Small intestine (tissue), 7 donors: ENCODE data around the gene PARD3. TPM values are rescaled to one million over a fixed set of nuclear protein-coding genes. Genes with fewer than 3 reads are reported as not detected.
"Not testable (repeated sequence)": the region's sequence is repeated elsewhere in the genome, so short reads cannot be mapped to it uniquely, and the experiment has no call there.

ENCODE experiments used
- DNase-seq, 2 donors: peaks; one replicate each; pipeline versions ENCODE4 v3.0.0 to v3.0.0-alpha.2; 2013
- FAIRE-seq: peaks from 2 replicates; lab custom pipeline; 2012; peaks lifted over from hg19 to GRCh38; lab: Jason Lieb, UNC
- H3K27ac ChIP-seq, 3 donors: one replicate each; pipeline ENCODE4 v1.5.1; 2013; ENCODE audit warnings: low read length in 2 of 3, mild to moderate bottlenecking in 2 of 3, control low read depth in 1 of 3, inconsistent platforms in 1 of 3, low read depth in 1 of 3, moderate library complexity in 1 of 3
- H3K27me3 ChIP-seq, 3 donors: one replicate each; pipeline ENCODE4 v1.6.1; 2013; ENCODE audit warnings: low read length in 3 of 3, inconsistent platforms in 1 of 3; ENCODE audit not compliant: control insufficient read depth in 3 of 3, insufficient read depth in 3 of 3
- H3K36me3 ChIP-seq, 3 donors: one replicate each; pipeline ENCODE4 v1.6.1; 2013; ENCODE audit warnings: low read length in 3 of 3, inconsistent platforms in 1 of 3, low read depth in 1 of 3, mild to moderate bottlenecking in 1 of 3, moderate library complexity in 1 of 3; ENCODE audit not compliant: control insufficient read depth in 3 of 3, insufficient read depth in 2 of 3
- H3K4me1 ChIP-seq, 3 donors: one replicate each; pipeline ENCODE4 v1.6.1; 2013; ENCODE audit warnings: low read length in 2 of 3, inconsistent platforms in 1 of 3, low read depth in 1 of 3, mild to moderate bottlenecking in 1 of 3, moderate library complexity in 1 of 3; ENCODE audit not compliant: control insufficient read depth in 3 of 3, insufficient read depth in 2 of 3
- H3K4me3 ChIP-seq, 3 donors: one replicate each; pipeline ENCODE4 v1.5.1; 2013; ENCODE audit warnings: low read length in 3 of 3, control low read depth in 1 of 3, inconsistent platforms in 1 of 3, low read depth in 1 of 3, mild to moderate bottlenecking in 1 of 3, moderate library complexity in 1 of 3
- H3K9me3 ChIP-seq, 2 donors: one replicate each; pipeline ENCODE4 v1.6.1; 2013; ENCODE audit warnings: low read depth in 1 of 2, low read length in 1 of 2; ENCODE audit not compliant: control insufficient read depth in 2 of 2, insufficient read depth in 1 of 2
- WGBS, 3 donors: extraction: QIAGEN DNeasy Blood & Tissue Kit; methylation state at CpG; one replicate each; pipeline ENCODE4 v1.1.7; 2013; 5-methylcytosine and 5-hydroxymethylcytosine counted together
- polyA plus RNA-seq, 4 donors: library from polyadenylated mRNA; stranded (reverse) in 3 of 4; unstranded in 1 of 4; fragments of 200-250 nt in 3 of 4; fragments of 120-200 nt in 1 of 4; gene quantifications; one replicate each; pipeline versions ENCODE4 v1.2.1 to v1.2.3, GENCODE V29; 2013
- donor health status: healthy with polysubstance abuse.
- donor health status: control.
- donor health status: control.
- donor health status: Bipolar disorder and iron deficiency.
- donor health status: healthy.

The PARD3 gene
- polyA plus RNA-seq, 4 donors = 14.3 to 24.3 (median 15.5) TPM

GRCh38 chr10:34800624-34801023 lies 14.5 kb downstream of the PARD3 start:
- Histone ChIP-seq H3K4me1 (peaks cover 0 to 6% (median 0%) of the 10 kb centered on the region in 3 donors), H3K27ac (no peak overlapping the region), H3K4me3 (no peak overlapping the region), H3K27me3 (no peaks in the 10 kb centered on the region), H3K36me3 (peaks cover 0 to 11% (median 0%) of the 10 kb centered on the region in 3 donors), H3K9me3 (no peaks in the 10 kb centered on the region)
- 57 to 65% (median 65%) methylated on average over 5 of the region's 5 CpGs for WGBS, 3 donors
- FAIRE-seq = no peak
- DNase-seq = no peak

GRCh38 chr10:34798654-34799053 lies 16.4 kb downstream of the PARD3 start:
- Histone ChIP-seq H3K9me3 (no peaks in the 10 kb centered on the region), H3K4me3 (no peak overlapping the region), H3K27ac (no peak overlapping the region), H3K27me3 (no peaks in the 10 kb centered on the region), H3K36me3 (peaks cover 0 to 14% (median 0%) of the 10 kb centered on the region in 3 donors), H3K4me1 (peaks cover 0 to 6% (median 0%) of the 10 kb centered on the region in 3 donors)
- DNase-seq (no peak), FAIRE-seq (no peak)
- WGBS, 3 donors = 83 to 93% (median 87%) methylated on average over 4 of the region's 4 CpGs

DNA sequence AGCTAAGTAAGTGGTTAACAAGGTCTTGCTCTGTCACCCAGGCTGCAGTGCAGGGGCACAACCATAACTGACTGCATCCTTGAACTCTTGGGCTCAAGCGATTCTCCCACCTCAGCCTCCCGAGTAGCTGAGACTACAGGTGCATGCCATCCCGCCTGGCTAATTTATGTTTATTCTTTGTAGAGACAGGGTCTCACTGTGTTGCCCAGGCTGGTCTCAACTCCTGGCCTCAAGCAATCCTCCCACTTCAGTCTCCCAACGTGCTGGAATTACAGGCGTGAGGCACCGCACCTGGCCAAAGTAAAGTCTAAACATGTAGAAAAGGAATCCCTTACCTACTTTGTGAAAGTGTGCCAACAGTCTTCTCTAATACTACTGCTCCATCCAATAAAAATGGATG lies 17.9 kb downstream of the PARD3 start:
- peaks cover 0 to 6% (median 3%) of the 10 kb centered on the region in 3 donors for H3K4me1 ChIP-seq
- no peak overlapping the region for H3K27ac ChIP-seq
- no peaks in the 10 kb centered on the region for H3K9me3 ChIP-seq
- H3K27me3 ChIP-seq = no peaks in the 10 kb centered on the region
- no peak for DNase-seq
- H3K36me3 ChIP-seq = peaks cover 0 to 14% (median 0%) of the 10 kb centered on the region in 3 donors
- no peak overlapping the region for H3K4me3 ChIP-seq
- FAIRE-seq = no peak
- WGBS, 3 donors = 87 to 92% (median 91%) methylated on average over 6 of the region's 6 CpGs

GRCh38 chr10:34796133-34796532 lies 19.0 kb downstream of the PARD3 start:
- no peak for FAIRE-seq
- H3K4me1 ChIP-seq = peaks cover 0 to 6% (median 3%) of the 10 kb centered on the region in 3 donors
- no peak overlapping the region for H3K4me3 ChIP-seq
- WGBS, 3 donors = 82 to 95% (median 92%) methylated on average over 1 of the region's 1 CpG
- no peak for DNase-seq
- H3K9me3 ChIP-seq = no peaks in the 10 kb centered on the region
- no peak overlapping the region for H3K27ac ChIP-seq
- peaks cover 0 to 17% (median 0%) of the 10 kb centered on the region in 3 donors for H3K36me3 ChIP-seq
- H3K27me3 ChIP-seq = no peaks in the 10 kb centered on the region

DNA sequence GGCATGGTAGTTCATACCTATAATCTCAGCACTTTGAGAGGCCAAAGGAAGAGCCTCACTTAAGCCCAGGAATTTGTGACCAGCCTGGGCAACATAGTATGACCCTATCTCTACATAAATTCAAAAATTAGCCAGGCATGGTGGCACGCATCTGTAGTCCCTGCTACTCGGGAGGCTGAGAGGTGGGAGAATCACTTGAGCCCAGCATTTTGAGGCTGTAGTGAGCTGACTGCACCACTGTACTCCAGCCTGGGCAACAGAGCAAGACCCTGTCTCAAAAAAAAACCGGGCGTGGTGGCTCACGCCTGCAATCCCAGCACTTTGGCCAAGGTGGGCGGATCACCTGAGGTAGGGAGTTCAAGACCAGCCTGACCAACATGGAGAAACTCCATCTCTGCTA lies 19.8 kb downstream of the PARD3 start:
- Histone ChIP-seq H3K27me3 (no peaks in the 10 kb centered on the region), H3K4me3 (no peak overlapping the region), H3K4me1 (peaks cover 0 to 4% (median 0%) of the 10 kb centered on the region in 3 donors), H3K9me3 (no peaks in the 10 kb centered on the region), H3K27ac (no peak overlapping the region), H3K36me3 (peaks cover 0 to 17% (median 0%) of the 10 kb centered on the region in 3 donors)
- WGBS, 3 donors = 93 to 95% (median 94%) methylated on average over 6 of the region's 6 CpGs
- no peak for DNase-seq
- no peak for FAIRE-seq

DNA sequence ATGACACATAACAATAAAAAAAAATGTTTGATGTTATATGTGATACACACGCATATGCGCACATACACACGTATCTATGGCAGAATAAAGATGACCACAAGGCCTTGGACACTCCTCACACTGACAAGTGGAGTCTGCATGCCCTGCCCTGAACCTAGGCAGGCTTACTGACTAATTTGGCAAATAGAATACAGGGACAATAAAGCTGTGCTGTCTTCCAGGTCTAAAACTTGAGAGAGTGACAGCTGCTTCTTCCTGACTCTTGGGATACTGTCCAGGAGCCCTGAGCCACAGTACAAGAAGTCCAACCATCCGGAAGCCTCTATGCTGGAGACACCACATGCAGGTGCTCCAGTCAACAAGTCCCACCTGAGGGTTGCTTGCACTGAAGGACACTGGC lies 20.3 kb downstream of the PARD3 start:
- no peaks in the 10 kb centered on the region for H3K9me3 ChIP-seq
- peaks cover 0 to 7% (median 3%) of the 10 kb centered on the region in 3 donors for H3K4me1 ChIP-seq
- no peak overlapping the region for H3K27ac ChIP-seq
- H3K27me3 ChIP-seq = no peaks in the 10 kb centered on the region
- H3K4me3 ChIP-seq = no peak overlapping the region
- FAIRE-seq (no peak), DNase-seq (no peak)
- H3K36me3 ChIP-seq = peaks cover 0 to 17% (median 0%) of the 10 kb centered on the region in 3 donors
- WGBS, 3 donors = 86 to 87% (median 87%) methylated on average over 4 of the region's 4 CpGs

GRCh38 chr10:34793581-34793980 lies 21.5 kb downstream of the PARD3 start:
- not testable (repeated sequence) for H3K9me3 ChIP-seq, FAIRE-seq, H3K27me3 ChIP-seq, H3K4me3 ChIP-seq, H3K27ac ChIP-seq, DNase-seq
- H3K36me3 ChIP-seq = peaks cover 0 to 14% (median 0%) of the 10 kb centered on the region in 3 donors
- 84 to 86% (median 85%) methylated on average over 5 of the region's 5 CpGs for WGBS, 3 donors
- peaks cover 0 to 14% (median 7%) of the 10 kb centered on the region in 3 donors for H3K4me1 ChIP-seq

GRCh38 chr10:34792881-34793280 lies 22.2 kb downstream of the PARD3 start:
- H3K27me3 ChIP-seq = no peaks in the 10 kb centered on the region
- H3K27ac ChIP-seq = no peak overlapping the region
- no peaks in the 10 kb centered on the region for H3K9me3 ChIP-seq
- H3K4me1 ChIP-seq = peaks cover 0 to 14% (median 7%) of the 10 kb centered on the region in 3 donors
- H3K4me3 ChIP-seq = no peak overlapping the region
- WGBS, 3 donors = 64 to 76% (median 67%) methylated on average over 7 of the region's 7 CpGs
- DNase-seq (no peak), FAIRE-seq (no peak)
- peaks cover 0 to 15% (median 0%) of the 10 kb centered on the region in 3 donors for H3K36me3 ChIP-seq

DNA sequence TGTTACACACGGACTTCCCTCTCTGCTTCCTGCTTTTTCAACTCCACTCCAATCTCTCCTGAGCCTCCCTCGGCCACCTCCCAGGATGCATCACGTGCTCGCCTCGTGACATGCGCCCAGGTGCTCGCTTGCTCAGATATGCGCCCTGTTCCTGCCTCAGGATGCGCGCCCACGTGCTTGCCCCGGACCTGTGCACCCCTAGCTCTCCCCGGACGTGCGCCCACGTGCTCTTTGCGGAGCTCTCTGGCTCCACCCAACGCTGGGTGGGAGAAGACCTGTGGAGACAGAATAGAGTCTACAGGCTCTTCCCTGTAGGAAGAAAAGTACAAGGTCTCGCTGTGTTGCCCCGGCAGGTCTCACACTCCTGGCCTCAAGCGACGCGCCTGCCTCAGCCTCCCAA lies 23.1 kb downstream of the PARD3 start:
- WGBS, 3 donors = 87 to 93% (median 91%) methylated on average over 23 of the region's 23 CpGs
- FAIRE-seq (no peak), DNase-seq (peak in 1 of 2 donors; percentile 28)
- Histone ChIP-seq H3K27ac (no peak overlapping the region), H3K27me3 (no peaks in the 10 kb centered on the region), H3K9me3 (no peaks in the 10 kb centered on the region), H3K4me1 (peaks cover 0 to 14% (median 7%) of the 10 kb centered on the region in 3 donors), H3K4me3 (no peak overlapping the region), H3K36me3 (peaks cover 0 to 12% (median 0%) of the 10 kb centered on the region in 3 donors)
